H1 (cell line): Measurements from ENCODE around the gene HID1. TPM values are rescaled to one million over a fixed set of nuclear protein-coding genes. Genes with fewer than 3 reads are reported as not detected.

ENCODE experiments used
- CTCF ChIA-PET: fragments of 300-600 bp; sonication (Branson Sonifier 250); formaldehyde crosslinking; loops from one replicate; lab custom pipeline; 2021; ENCODE audit not compliant: partially characterized antibody; lab: Charles Lee
- POLR2A ChIA-PET: fragments of 300-600 bp; sonication (Branson Sonifier 250); formaldehyde crosslinking; loops from one replicate; lab custom pipeline; 2021; ENCODE audit warnings: inconsistent platforms; ENCODE audit not compliant: partially characterized antibody; lab: Charles Lee
- DNase-seq, 2 experiments: peaks; one replicate each; pipeline versions ENCODE4 v3.0.0 to v3.0.0-alpha.2; 2010 to 2022; ENCODE audit warnings: low spot score in 2 of 2, low read depth in 1 of 2, mixed read lengths in 1 of 2
- FAIRE-seq: peaks from 2 replicates; lab custom pipeline; 2011; peaks lifted over from hg19 to GRCh38; lab: Jason Lieb, UNC
- H2AFZ ChIP-seq: 2 replicates; pipeline ENCODE4 v1.8.1; 2012; ENCODE audit warnings: low read length, inconsistent platforms
- H2AK5ac ChIP-seq: 2 replicates; pipeline ENCODE4 v1.6.1; 2013; ENCODE audit warnings: low read depth, low read length
- H2BK120ac ChIP-seq: replicated peaks from 2 replicates; pipeline ENCODE3; 2013; ENCODE audit warnings: low read depth, low read length, inconsistent platforms
- H2BK12ac ChIP-seq: 2 replicates; pipeline ENCODE4 v1.6.1; 2013; ENCODE audit warnings: low read depth, low read length
- H2BK15ac ChIP-seq: 2 replicates; pipeline ENCODE4 v1.6.1; 2013; ENCODE audit warnings: low read length
- H2BK20ac ChIP-seq: 2 replicates; pipeline ENCODE4 v1.6.1; 2013; ENCODE audit warnings: low read length
- H2BK5ac ChIP-seq: 2 replicates; pipeline ENCODE4 v1.6.1; 2013; ENCODE audit warnings: low read depth, low read length
- H3K14ac ChIP-seq: 2 replicates; pipeline ENCODE4 v1.6.1; 2013; ENCODE audit warnings: inconsistent platforms; ENCODE audit not compliant: insufficient read length
- H3K18ac ChIP-seq: 2 replicates; pipeline ENCODE4 v1.6.1; 2013; ENCODE audit warnings: low read length; ENCODE audit errors: extremely low read depth
- H3K23ac ChIP-seq: 2 replicates; pipeline ENCODE4 v1.6.1; 2013; ENCODE audit warnings: inconsistent platforms; ENCODE audit not compliant: insufficient read length
- H3K23me2 ChIP-seq: 2 replicates; pipeline ENCODE4 v1.6.1; 2013; ENCODE audit warnings: low read depth, low read length
- H3K27ac ChIP-seq: 2 replicates; pipeline ENCODE4 v1.6.1; 2011; ENCODE audit warnings: low read depth, low read length, inconsistent platforms
- H3K27me3 ChIP-seq, 4 experiments: replicated peaks in 1 of 4; 1 replicate in 1 of 4; 2 replicates in 3 of 4; pipeline versions ENCODE4 v1.6.1 to v1.8.1; 2011 to 2013; ENCODE audit warnings: low read length in 3 of 4, mild to moderate bottlenecking in 3 of 4, inconsistent platforms in 2 of 4, mixed read lengths in 2 of 4, moderate library complexity in 1 of 4; ENCODE audit not compliant: control insufficient read depth in 3 of 4, insufficient read depth in 3 of 4; ENCODE audit errors: extremely low read depth in 1 of 4
- H3K36me3 ChIP-seq, 4 experiments: 2 replicates each; pipeline versions ENCODE4 v1.6.1 to v1.8.1; 2011 to 2013; ENCODE audit warnings: mild to moderate bottlenecking in 4 of 4, low read length in 3 of 4, moderate library complexity in 2 of 4, control low read depth in 1 of 4, inconsistent platforms in 1 of 4; ENCODE audit not compliant: insufficient read depth in 4 of 4, control insufficient read depth in 2 of 4
- H3K4ac ChIP-seq: replicated peaks from 2 replicates; pipeline ENCODE3; 2013; ENCODE audit warnings: low read length, low read depth, mixed read lengths, inconsistent platforms; ENCODE audit not compliant: insufficient read length
- H3K4me1 ChIP-seq, 4 experiments: replicated peaks in 1 of 4; 1 replicate in 1 of 4; 2 replicates in 3 of 4; pipeline versions ENCODE4 v1.6.1 to v1.8.1; 2011 to 2013; ENCODE audit warnings: low read length in 3 of 4, inconsistent platforms in 2 of 4, mixed read lengths in 1 of 4; ENCODE audit not compliant: insufficient read depth in 4 of 4, control insufficient read depth in 3 of 4
- H3K4me2 ChIP-seq, 2 experiments: 2 replicates each; pipeline versions ENCODE4 v1.6.1 to v1.8.1; 2011 to 2013; ENCODE audit warnings: low read depth in 2 of 2, low read length in 2 of 2, control low read depth in 1 of 2, inconsistent platforms in 1 of 2, mild to moderate bottlenecking in 1 of 2; ENCODE audit not compliant: insufficient read depth in 1 of 2
- H3K4me3 ChIP-seq, 4 experiments: fragments of 200-600, 300-600 bp in 1 of 4; sonication (generic), shearing (Covaris generic), sonication (Bioruptor Twin) in 1 of 4; 2 replicates each; pipeline versions ENCODE4 v1.5.1 to v1.8.1; 2011 to 2016; ENCODE audit warnings: low read length in 4 of 4, low read depth in 3 of 4, control low read depth in 2 of 4, inconsistent platforms in 2 of 4, mild to moderate bottlenecking in 2 of 4, mixed read lengths in 1 of 4, moderate library complexity in 1 of 4; ENCODE audit not compliant: insufficient read depth in 2 of 4; ENCODE audit errors: extremely low read depth in 1 of 4
- H3K56ac ChIP-seq: replicated peaks from 2 replicates; pipeline ENCODE3; 2013; ENCODE audit warnings: low read depth, mild to moderate bottlenecking, mixed read lengths, low read length, inconsistent platforms; ENCODE audit not compliant: insufficient read length
- H3K79me1 ChIP-seq: 2 replicates; pipeline ENCODE4 v1.6.1; 2013; ENCODE audit warnings: low read depth, low read length, control low read depth
- H3K79me2 ChIP-seq, 2 experiments: 2 replicates each; pipeline versions ENCODE4 v1.6.1 to v1.8.1; 2012 to 2013; ENCODE audit warnings: low read length in 2 of 2, mild to moderate bottlenecking in 2 of 2, inconsistent platforms in 1 of 2; ENCODE audit not compliant: insufficient read depth in 2 of 2, control insufficient read depth in 1 of 2
- H3K9ac ChIP-seq, 4 experiments: replicated peaks in 1 of 4; 1 replicate in 1 of 4; 2 replicates in 3 of 4; pipeline versions ENCODE4 v1.6.1 to v1.8.1; 2011 to 2013; ENCODE audit warnings: low read depth in 3 of 4, low read length in 3 of 4, control low read depth in 2 of 4, mild to moderate bottlenecking in 2 of 4, moderate library complexity in 2 of 4, inconsistent platforms in 1 of 4; ENCODE audit errors: extremely low read depth in 1 of 4
- H3K9me3 ChIP-seq, 2 experiments: 2 replicates each; pipeline versions ENCODE4 v1.6.1 to v1.8.1; 2012 to 2013; ENCODE audit warnings: mild to moderate bottlenecking in 2 of 2, moderate library complexity in 2 of 2, control low read depth in 1 of 2, inconsistent platforms in 1 of 2, low read depth in 1 of 2, low read length in 1 of 2, mixed read lengths in 1 of 2; ENCODE audit not compliant: insufficient read depth in 2 of 2
- H4K20me1 ChIP-seq, 2 experiments: replicated peaks in 1 of 2; 2 replicates each; pipeline versions ENCODE3 to v1.8.1; 2011 to 2013; ENCODE audit warnings: inconsistent platforms in 2 of 2, low read length in 2 of 2, mild to moderate bottlenecking in 1 of 2; ENCODE audit not compliant: insufficient read depth in 2 of 2, control insufficient read depth in 1 of 2
- H4K5ac ChIP-seq: 2 replicates; pipeline ENCODE4 v1.6.1; 2013; ENCODE audit warnings: low read length, low read depth, mixed read lengths, inconsistent platforms; ENCODE audit not compliant: insufficient read length
- H4K8ac ChIP-seq: 2 replicates; pipeline ENCODE4 v1.8.0; 2013; ENCODE audit warnings: mild to moderate bottlenecking, moderate library complexity, low read length, inconsistent platforms; ENCODE audit not compliant: insufficient read depth; ENCODE audit errors: extremely low read depth
- H4K91ac ChIP-seq: replicated peaks from 2 replicates; pipeline ENCODE3; 2013; ENCODE audit warnings: low read length, mixed read lengths, inconsistent platforms; ENCODE audit not compliant: insufficient read length
- BACH1 ChIP-seq: IDR thresholded peaks from 2 replicates; pipeline ENCODE4 v1.6.1; 2012; ENCODE audit warnings: low read length, improper control_type of control experiment
- EP300 ChIP-seq, 2 experiments: IDR thresholded peaks; 1 replicate in 1 of 2; 2 replicates in 1 of 2; pipeline ENCODE4 v1.6.1; 2011 to 2012; ENCODE audit warnings: low read depth in 2 of 2, low read length in 2 of 2, mild to moderate bottlenecking in 2 of 2, borderline replicate concordance in 1 of 2, inconsistent platforms in 1 of 2, moderate library complexity in 1 of 2
- HDAC2 ChIP-seq, 2 experiments: fragments of 300-600 bp in 1 of 2; sonication (generic) in 1 of 2; IDR thresholded peaks; 2 replicates each; pipeline ENCODE4 v1.6.1; 2011 to 2012; ENCODE audit warnings: low read depth in 2 of 2, low read length in 2 of 2, mild to moderate bottlenecking in 2 of 2, moderate library complexity in 2 of 2, borderline replicate concordance in 1 of 2, inconsistent platforms in 1 of 2
- JUND ChIP-seq: IDR thresholded peaks from 2 replicates; pipeline ENCODE4 v1.6.1; 2011; ENCODE audit warnings: mild to moderate bottlenecking, improper control_type of control experiment, low read length
- KDM1A ChIP-seq: fragments of 200-600, 300-600 bp; sonication (generic); IDR thresholded peaks from 2 replicates; pipeline ENCODE4 v1.7.1; 2016; ENCODE audit warnings: mild to moderate bottlenecking, low read length, borderline replicate concordance
- KDM4A ChIP-seq: IDR thresholded peaks from one replicate; pipeline ENCODE4 v1.7.1; 2012; ENCODE audit warnings: low read depth, mild to moderate bottlenecking, moderate library complexity, low read length, inconsistent platforms; ENCODE audit not compliant: severe bottlenecking
- NRF1 ChIP-seq: IDR thresholded peaks from 2 replicates; pipeline ENCODE4 v1.6.1; 2011; ENCODE audit warnings: mild to moderate bottlenecking, low read depth, low read length, improper control_type of control experiment
- PHF8 ChIP-seq: fragments of 200-600 bp; sonication (generic); conservative IDR thresholded peaks from 2 replicates; pipeline ENCODE4 v1.7.1; 2012; ENCODE audit warnings: low read depth, mild to moderate bottlenecking, inconsistent platforms, low read length, moderate library complexity
- SAP30 ChIP-seq: fragments of 300-600 bp; sonication (generic); IDR thresholded peaks from 2 replicates; pipeline ENCODE4 v1.7.1; 2012; ENCODE audit warnings: low read length, moderate library complexity, mild to moderate bottlenecking, inconsistent platforms; ENCODE audit not compliant: insufficient read depth, insufficient replicate concordance
- SIX5 ChIP-seq: IDR thresholded peaks from 2 replicates; pipeline ENCODE4 v1.6.1; 2011; ENCODE audit warnings: mild to moderate bottlenecking, low read depth, low read length
- SP2 ChIP-seq: IDR thresholded peaks from 2 replicates; pipeline ENCODE4 v1.6.1; 2012; ENCODE audit warnings: mild to moderate bottlenecking, low read length, inconsistent platforms
- TAF7 ChIP-seq: optimal IDR thresholded peaks from 2 replicates; pipeline ENCODE3; 2011; ENCODE audit warnings: low read depth, mild to moderate bottlenecking, inconsistent platforms, low read length, moderate library complexity, borderline replicate concordance
- TCF12 ChIP-seq: IDR thresholded peaks from 2 replicates; pipeline ENCODE4 v1.6.1; 2011; ENCODE audit warnings: low read depth, mild to moderate bottlenecking, low read length
- TEAD4 ChIP-seq: IDR thresholded peaks from 2 replicates; pipeline ENCODE4 v1.6.1; 2012; ENCODE audit warnings: low read depth, low read length, inconsistent platforms, mixed read lengths
- WGBS, 2 experiments: shearing (Covaris generic) in 1 of 2; methylation state at CpG; one replicate each; pipeline versions ENCODE4 v1.1.6 to v1.1.7; 2013 to 2015; ENCODE audit warnings: low lambda C conversion rate in 2 of 2, mixed read lengths in 2 of 2, inconsistent platforms in 1 of 2, low coverage in 1 of 2, missing lambda C conversion rate in 1 of 2; ENCODE audit not compliant: insufficient replicate concordance in 2 of 2, insufficient coverage in 1 of 2, insufficient read length in 1 of 2; ENCODE audit errors: extremely low coverage in 1 of 2, missing lambda C conversion rate in 1 of 2; 5-methylcytosine and 5-hydroxymethylcytosine counted together
- polyA plus RNA-seq, 7 experiments: library from polyadenylated mRNA; depleted of rRNA in 3 of 7; stranded (reverse) in 5 of 7; unstranded in 2 of 7; fragments of >200 nt in 5 of 7; fragments of 200-250 nt in 2 of 7; gene quantifications; 1 replicate in 5 of 7; 2 replicates in 1 of 7; 4 replicates in 1 of 7; pipeline versions ENCODE4 v1.2.1 to v1.2.3, GENCODE V29; 2011 to 2013; ENCODE audit warnings: missing spikeins in 2 of 7, mixed read lengths in 2 of 7
- total RNA-seq: library from RNA; stranded (reverse); fragmentation: NEBNext Ultra II Directional; extraction: Animal tissue kit (Norgen Biotek cat#: 25700); gene quantifications from 2 replicates; pipeline ENCODE4 v1.2.1, GENCODE V29; 2021

Gene HID1
- total and polyA plus RNA-seq, 2 of the 8 experiments (the other 6 are each of a cell fraction or from before 2014, with no cell fraction given) = 15.1 to 25.9 TPM

- no peak overlapping the region for H3K14ac ChIP-seq
- no peak overlapping the region for H2BK120ac ChIP-seq
- no peaks in the 10 kb centered on the region for H3K9me3 ChIP-seq
- H4K5ac ChIP-seq = no peak overlapping the region
- H3K79me1 ChIP-seq = no peaks in the 10 kb centered on the region
- no peak for FAIRE-seq
- POLR2A ChIA-PET = interaction anchor here (0.9 to 4.6 kb wide), 5 partner anchors 11 to 48 kb away, joined by 3 to 22 read pairs (median 4); partner anchors contain the start of genes ATP5PD, CDR2L, KCTD2 and MRPL58
- no peak overlapping the region for H2BK12ac ChIP-seq
- no peak for DNase-seq
- H3K36me3 ChIP-seq = peaks cover 6 to 32% (median 20%) of the 10 kb centered on the region in 4 experiments; a peak in 6 of 8 replicates
- H3K4me1 ChIP-seq = no peaks in the 10 kb centered on the region
- no peak overlapping the region for H2AK5ac ChIP-seq
- no peak overlapping the region for H3K56ac ChIP-seq
- no peak overlapping the region for H3K4me3 ChIP-seq
- CTCF ChIA-PET = interaction anchor here (1.1 to 20.3 kb wide), 4 partner anchors 10 to 76 kb away, joined by 3 to 345 read pairs (median 23); partner anchors contain the start of genes CDR2L and OTOP2
- H3K23me2 ChIP-seq = no peaks in the 10 kb centered on the region
- H4K91ac ChIP-seq = no peak overlapping the region
- 92% methylated on average over 3 of the region's 4 CpGs; no CpG with 5 or more reads in 1 of the 2 experiments for WGBS, 2 experiments
- H3K23ac ChIP-seq = no peak overlapping the region
- peaks cover 0 to 4% of the 10 kb centered on the region in 2 experiments for H4K20me1 ChIP-seq
- no peaks in the 10 kb centered on the region for H3K27me3 ChIP-seq
- no peak overlapping the region for H2AFZ ChIP-seq
- no peak overlapping the region for H3K4ac ChIP-seq
- H2BK5ac ChIP-seq = no peak overlapping the region
- no peak overlapping the region for H3K4me2 ChIP-seq
- no peak overlapping the region for H3K27ac ChIP-seq
- H2BK15ac ChIP-seq = no peak overlapping the region
- no peaks in the 10 kb centered on the region for H3K79me2 ChIP-seq
- H4K8ac ChIP-seq = peak overlapping the region; percentile 3; the same call in 1 of the 2 replicates
- no peak overlapping the region for H2BK20ac ChIP-seq
- H3K9ac ChIP-seq = no peak overlapping the region
- no peak overlapping the region for H3K18ac ChIP-seq
- TF ChIP-seq NRF1 = no peak
- no peak for TF ChIP-seq PHF8
- no peak for TF ChIP-seq KDM1A
- no peak for TF ChIP-seq BACH1
- TF ChIP-seq SAP30 = no peak
- TF ChIP-seq SP2 = no peak
- TF ChIP-seq TEAD4 = no peak
- TF ChIP-seq TCF12 = no peak
- TF ChIP-seq SIX5 = no peak
- TF ChIP-seq EP300 (IDR thresholded peaks at IDR 0.05; ENCODE audit: borderline replicate concordance in 1 of 2, low read depth in 2 of 2, low read length in 2 of 2) = no peak
- no peak for TF ChIP-seq TAF7
- TF ChIP-seq JUND = no peak
- no peak for TF ChIP-seq HDAC2 (IDR thresholded peaks at IDR 0.05; ENCODE audit: borderline replicate concordance in 1 of 2, low read depth in 2 of 2, low read length in 2 of 2)
- no peak for TF ChIP-seq KDM4A
Measured at GRCh38 chr17:74999523-74999922, 27.0 kb upstream of the HID1 start.
